ENCODE measurements around the gene LCN12.

The LCN12 gene

DNA sequence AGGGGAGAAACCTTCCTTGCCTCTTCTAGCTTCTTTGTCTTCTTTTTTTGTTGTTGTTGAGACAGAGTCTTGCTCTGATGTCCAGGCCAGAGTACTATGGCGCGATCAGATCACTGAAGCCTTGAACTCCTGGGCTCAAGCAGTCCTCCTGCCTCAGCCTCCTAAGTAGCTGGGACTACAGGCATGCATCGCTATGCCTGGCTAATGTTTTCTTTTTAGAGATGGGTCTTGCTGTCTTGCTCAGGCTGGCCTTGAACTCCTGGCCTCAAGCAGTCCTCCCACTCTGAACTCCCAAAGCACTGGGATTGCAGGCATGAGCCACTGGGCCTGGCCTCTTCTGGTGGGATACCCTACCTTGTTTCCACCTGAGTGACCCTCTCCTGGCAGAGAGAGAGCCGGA is 36.8 kb downstream of the LCN12 start:
- Histone ChIP-seq H3K9ac (no peak overlapping the region), H3K36me3 (ENCODE audit: control insufficient read depth, insufficient read depth, low read length) (no peaks in the 10 kb centered on the region), H3K4me3 (ENCODE audit: low read depth, low read length) (no peak overlapping the region), H3K9me3 (ENCODE audit: control insufficient read depth, low read length) (no peaks in the 10 kb centered on the region), H3K27ac (no peak overlapping the region), H3K4me2 (ENCODE audit: low read length) (no peak overlapping the region), H3K79me2 (no peaks in the 10 kb centered on the region), H2AFZ (no peak overlapping the region), H3K4me1 (no peaks in the 10 kb centered on the region), H3K27me3 (ENCODE audit: control insufficient read depth, insufficient read depth, low read length) (no peaks in the 10 kb centered on the region)
- TF ChIP-seq, protein P1, sequence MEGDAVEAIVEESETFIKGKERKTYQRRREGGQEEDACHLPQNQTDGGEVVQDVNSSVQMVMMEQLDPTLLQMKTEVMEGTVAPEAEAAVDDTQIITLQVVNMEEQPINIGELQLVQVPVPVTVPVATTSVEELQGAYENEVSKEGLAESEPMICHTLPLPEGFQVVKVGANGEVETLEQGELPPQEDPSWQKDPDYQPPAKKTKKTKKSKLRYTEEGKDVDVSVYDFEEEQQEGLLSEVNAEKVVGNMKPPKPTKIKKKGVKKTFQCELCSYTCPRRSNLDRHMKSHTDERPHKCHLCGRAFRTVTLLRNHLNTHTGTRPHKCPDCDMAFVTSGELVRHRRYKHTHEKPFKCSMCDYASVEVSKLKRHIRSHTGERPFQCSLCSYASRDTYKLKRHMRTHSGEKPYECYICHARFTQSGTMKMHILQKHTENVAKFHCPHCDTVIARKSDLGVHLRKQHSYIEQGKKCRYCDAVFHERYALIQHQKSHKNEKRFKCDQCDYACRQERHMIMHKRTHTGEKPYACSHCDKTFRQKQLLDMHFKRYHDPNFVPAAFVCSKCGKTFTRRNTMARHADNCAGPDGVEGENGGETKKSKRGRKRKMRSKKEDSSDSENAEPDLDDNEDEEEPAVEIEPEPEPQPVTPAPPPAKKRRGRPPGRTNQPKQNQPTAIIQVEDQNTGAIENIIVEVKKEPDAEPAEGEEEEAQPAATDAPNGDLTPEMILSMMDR (IDR thresholded peaks at IDR 0.05): no peak

DNA sequence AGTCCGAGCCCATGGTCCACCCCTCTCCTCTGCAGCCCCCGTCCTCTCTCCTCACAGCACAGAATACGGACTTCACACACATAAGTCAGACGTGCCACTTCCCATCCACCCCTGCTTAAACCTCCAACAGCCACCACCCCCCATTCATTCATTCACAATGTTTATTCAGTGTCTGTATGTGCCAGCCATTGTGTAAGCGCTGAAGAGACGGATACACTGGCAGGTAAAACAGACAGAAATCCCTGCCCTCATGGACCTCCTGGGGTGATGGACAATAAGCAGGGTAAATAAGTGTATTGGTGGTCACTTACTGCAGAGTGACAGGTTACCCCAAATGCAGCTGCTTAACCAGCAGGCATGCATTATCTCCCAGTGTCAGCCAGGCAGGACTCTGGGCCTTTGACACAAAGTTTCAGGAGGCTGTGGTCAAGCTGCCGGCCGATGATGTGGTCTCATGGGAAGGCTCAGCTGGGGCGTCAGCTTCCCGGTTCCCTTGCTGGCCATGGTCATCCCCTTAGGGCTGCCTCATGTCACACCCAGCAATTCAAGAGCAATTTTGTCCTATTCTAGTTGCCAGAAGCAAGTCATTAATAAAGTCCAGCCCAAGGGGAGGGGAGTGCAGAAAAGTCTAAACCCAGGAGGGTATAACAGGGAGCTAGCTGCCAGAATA is 38.3 kb downstream of the LCN12 start:
- Histone ChIP-seq H3K4me3 (ENCODE audit: low read depth, low read length) (no peak overlapping the region), H2AFZ (no peak overlapping the region), H3K4me2 (ENCODE audit: low read length) (no peak overlapping the region), H3K36me3 (ENCODE audit: control insufficient read depth, insufficient read depth, low read length) (no peaks in the 10 kb centered on the region), H3K27me3 (ENCODE audit: control insufficient read depth, insufficient read depth, low read length) (no peaks in the 10 kb centered on the region), H3K9ac (no peak overlapping the region), H3K4me1 (no peaks in the 10 kb centered on the region), H3K9me3 (ENCODE audit: control insufficient read depth, low read length) (no peaks in the 10 kb centered on the region), H3K79me2 (no peaks in the 10 kb centered on the region), H3K27ac (no peak overlapping the region)
- TF ChIP-seq, protein P1 (IDR thresholded peaks at IDR 0.05): no peak

DNA sequence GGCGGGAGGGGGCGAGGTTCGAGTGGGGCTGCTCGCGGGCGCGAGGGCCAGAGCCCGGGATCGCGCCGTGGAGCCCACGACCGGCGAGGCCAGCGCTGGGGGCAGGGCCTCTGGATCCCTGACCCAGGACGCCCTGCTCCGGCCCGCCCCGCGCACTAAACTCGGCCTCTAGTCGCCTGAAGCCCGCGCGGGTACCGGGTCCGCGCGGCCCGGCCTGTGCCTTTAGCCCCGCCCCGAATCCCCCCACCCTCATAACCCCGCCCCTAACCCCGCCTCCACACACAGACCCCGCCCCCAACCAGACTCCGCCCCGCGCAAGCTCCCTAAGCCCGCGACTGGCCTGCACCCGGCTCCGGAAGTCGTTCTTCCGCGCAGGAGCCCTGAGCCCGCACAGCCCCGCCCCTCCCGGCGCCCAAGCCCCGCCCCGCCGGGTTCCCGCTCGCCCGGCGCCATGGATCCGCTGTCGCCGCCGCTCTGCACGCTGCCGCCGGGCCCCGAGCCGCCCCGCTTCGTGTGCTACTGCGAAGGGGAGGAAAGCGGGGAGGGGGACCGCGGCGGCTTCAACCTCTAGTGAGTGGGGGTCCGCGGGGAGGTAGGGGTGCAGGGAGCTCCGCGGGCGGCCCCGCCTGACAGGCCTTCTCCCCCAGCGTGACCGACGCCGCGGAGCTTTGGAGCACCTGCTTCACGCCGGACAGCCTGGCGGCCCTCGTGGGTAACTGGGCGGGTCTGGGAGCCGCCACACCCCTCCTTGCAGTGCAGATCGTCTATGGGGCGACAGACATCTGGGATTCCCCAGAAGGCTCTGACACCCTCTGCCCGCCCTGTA is 40.1 kb downstream of the LCN12 start, which contains the start of gene PAXX:
TSS of gene PAXX (plus strand) at position 430 of the 826 bp plus-strand sequence. CDS start at position 452, 22 bp downstream.
- TF ChIP-seq, protein P1 (IDR thresholded peaks at IDR 0.05): no peak
- Histone ChIP-seq H2AFZ (peak within 1 kb of the TSS; percentile 59), H3K4me3 (ENCODE audit: low read depth, low read length) (peak within 1 kb of the TSS; percentile 79), H3K4me1 (no peaks in the 10 kb centered on the region), H3K9me3 (ENCODE audit: control insufficient read depth, low read length) (no peaks in the 10 kb centered on the region), H3K9ac (no peak within 1 kb of the TSS), H3K36me3 (ENCODE audit: control insufficient read depth, insufficient read depth, low read length) (no peaks in the 10 kb centered on the region), H3K27me3 (ENCODE audit: control insufficient read depth, insufficient read depth, low read length) (no peaks in the 10 kb centered on the region), H3K79me2 (no peaks in the 10 kb centered on the region), H3K4me2 (ENCODE audit: low read length) (peak within 1 kb of the TSS; percentile 98), H3K27ac (peak within 1 kb of the TSS; percentile 49)

DNA sequence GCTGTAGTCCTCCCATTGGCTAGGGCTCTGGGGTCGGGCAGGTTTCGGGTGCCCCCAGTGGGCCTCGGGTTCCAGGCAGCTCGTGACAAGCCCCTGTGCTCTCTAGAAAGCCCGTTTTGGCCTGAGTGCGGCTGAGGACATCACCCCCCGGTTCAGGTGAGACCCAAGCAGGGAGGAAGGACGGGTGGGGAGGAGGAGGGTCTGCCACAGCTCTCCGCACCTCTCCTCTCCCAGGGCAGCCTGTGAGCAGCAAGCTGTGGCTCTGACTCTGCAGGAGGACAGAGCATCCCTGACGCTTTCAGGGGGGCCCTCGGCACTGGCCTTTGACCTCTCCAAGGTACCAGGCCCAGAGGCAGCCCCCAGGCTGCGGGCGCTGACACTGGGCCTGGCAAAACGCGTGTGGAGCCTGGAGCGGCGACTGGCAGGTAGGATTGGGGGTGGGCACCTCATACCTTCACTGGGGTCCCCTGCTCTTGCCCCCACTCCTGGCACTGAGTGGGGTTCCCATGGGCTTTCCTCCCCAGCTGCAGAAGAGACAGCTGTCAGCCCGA is 40.8 kb downstream of the LCN12 start:
- Histone ChIP-seq H3K9me3 (ENCODE audit: control insufficient read depth, low read length) (no peaks in the 10 kb centered on the region), H3K27ac (no peak overlapping the region), H3K4me1 (no peaks in the 10 kb centered on the region), H3K4me3 (ENCODE audit: low read depth, low read length) (peak overlapping the region; percentile 79), H3K4me2 (ENCODE audit: low read length) (peak overlapping the region; percentile 98), H3K27me3 (ENCODE audit: control insufficient read depth, insufficient read depth, low read length) (no peaks in the 10 kb centered on the region), H3K36me3 (ENCODE audit: control insufficient read depth, insufficient read depth, low read length) (no peaks in the 10 kb centered on the region), H2AFZ (peak overlapping the region; percentile 59), H3K9ac (no peak overlapping the region), H3K79me2 (no peaks in the 10 kb centered on the region)
- TF ChIP-seq, protein P1 (IDR thresholded peaks at IDR 0.05): no peak

Data from parathyroid adenoma (tissue), 2 donors.